K562 (cell line): Measurements from ENCODE around the gene UGT1A9. TPM values are rescaled to one million over a fixed set of nuclear protein-coding genes. Genes with fewer than 3 reads are reported as not detected.

Experiments
- ATAC-seq: fragments of 200-7000 bp; cut with Tn5 transposase; 3 replicates; pipeline ENCODE4 v1.9.1; 2020; ENCODE audit warnings: moderate library complexity
- BruUV-seq: library from RNA; stranded (reverse); fragments of 400-500 nt; replicated peaks from 2 replicates; lab custom pipeline; 2021; lab: Mats Ljungman, UMichigan
- CTCF ChIA-PET: fragments of 300-600 bp; formaldehyde crosslinking; extraction: SDS; loops from one replicate; lab custom pipeline; 2021; ENCODE audit warnings: low intra/inter-chr PET ratio; lab: Yijun Ruan, JAX
- POLR2A ChIA-PET: fragments of 300-600, 350-650 bp; sonication (Branson Sonifier 250); formaldehyde crosslinking; extraction: SDS; loops from one replicate; lab custom pipeline; 2021; ENCODE audit warnings: antibody characterized with exemption, inconsistent platforms; lab: Yijun Ruan, JAX
- DNase-seq, 4 experiments: peaks; one replicate each; pipeline versions ENCODE4 v3.0.0 to v3.0.0-alpha.2; 2011 to 2018; ENCODE audit warnings: low spot score in 3 of 4, mixed read lengths in 3 of 4; ENCODE audit errors: extremely low read depth in 1 of 4
- FAIRE-seq: peaks from 2 replicates; lab custom pipeline; 2011; peaks lifted over from hg19 to GRCh38; lab: Jason Lieb, UNC
- H2AFZ ChIP-seq: 2 replicates; pipeline ENCODE4 v1.6.0; 2011; ENCODE audit warnings: low read depth, low read length, control low read depth, inconsistent platforms
- H3K27ac ChIP-seq: fragments of 200-600 bp; 3 replicates; pipeline ENCODE4 v1.8.0; 2011; ENCODE audit warnings: low read depth, mild to moderate bottlenecking, control low read depth, inconsistent platforms, low read length, moderate library complexity, mixed read lengths; ENCODE audit errors: extremely low read depth
- H3K27me3 ChIP-seq, 2 experiments: fragments of 300-600 bp in 1 of 2; 2 replicates in 1 of 2; 3 replicates in 1 of 2; pipeline versions ENCODE4 v1.6.0 to v1.8.0; 2011; ENCODE audit warnings: inconsistent platforms in 2 of 2, low read length in 2 of 2, mild to moderate bottlenecking in 1 of 2, mixed read lengths in 1 of 2, moderate library complexity in 1 of 2; ENCODE audit not compliant: control insufficient read depth in 2 of 2, insufficient read depth in 2 of 2
- H3K36me3 ChIP-seq: fragments of 300-600 bp; 3 replicates; pipeline ENCODE4 v1.8.0; 2011; ENCODE audit warnings: mild to moderate bottlenecking, low read length, inconsistent platforms; ENCODE audit not compliant: control insufficient read depth, insufficient read depth
- H3K4me1 ChIP-seq, 2 experiments: fragments of 200-600 bp in 1 of 2; replicated peaks in 1 of 2; 2 replicates in 1 of 2; 3 replicates in 1 of 2; pipeline versions ENCODE4 v1.5.1 to v1.8.0; 2011; ENCODE audit warnings: inconsistent platforms in 2 of 2, low read length in 2 of 2, mild to moderate bottlenecking in 1 of 2, mixed read lengths in 1 of 2, moderate library complexity in 1 of 2; ENCODE audit not compliant: control insufficient read depth in 2 of 2, insufficient read depth in 2 of 2
- H3K4me2 ChIP-seq: 2 replicates; pipeline ENCODE4 v1.6.1; 2011; ENCODE audit warnings: low read length, control low read depth, inconsistent platforms, mixed read lengths; ENCODE audit not compliant: insufficient read depth
- H3K4me3 ChIP-seq: fragments of 200-600 bp; sonication (generic), shearing (Covaris generic); 2 replicates; pipeline ENCODE4 v1.5.1; 2016; ENCODE audit warnings: control low read depth, inconsistent platforms
- H3K79me2 ChIP-seq: fragments of 200-600 bp; 3 replicates; pipeline ENCODE4 v1.8.0; 2011; ENCODE audit warnings: low read length, inconsistent platforms; ENCODE audit not compliant: control insufficient read depth, insufficient read depth
- H3K9ac ChIP-seq, 2 experiments: 2 replicates each; pipeline versions ENCODE4 v1.6.0 to v1.6.1; 2011; ENCODE audit warnings: low read depth in 2 of 2, low read length in 2 of 2, control low read depth in 1 of 2, inconsistent platforms in 1 of 2, mild to moderate bottlenecking in 1 of 2, mixed read lengths in 1 of 2; ENCODE audit not compliant: insufficient read depth in 1 of 2
- H3K9me1 ChIP-seq: one replicate; pipeline ENCODE4 v1.6.0; 2011; ENCODE audit warnings: inconsistent platforms, mild to moderate bottlenecking, low read length, moderate library complexity; ENCODE audit not compliant: control insufficient read depth, insufficient read depth
- H3K9me3 ChIP-seq: replicated peaks from 2 replicates; pipeline ENCODE4 v1.5.1; 2011; ENCODE audit warnings: low read depth, low read length, inconsistent platforms; ENCODE audit not compliant: control insufficient read depth, insufficient read depth
- H4K20me1 ChIP-seq: replicated peaks from 2 replicates; pipeline ENCODE4 v1.6.1; 2011; ENCODE audit warnings: low read length, inconsistent platforms, mixed read lengths; ENCODE audit not compliant: control insufficient read depth, insufficient read depth
- ASH1L ChIP-seq: fragments of 450-650 bp; IDR thresholded peaks from 2 replicates; pipeline ENCODE4 v1.6.1; 2018; ENCODE audit warnings: borderline replicate concordance, mild to moderate bottlenecking, low read depth; ENCODE audit not compliant: partially characterized antibody
- CREB5 ChIP-seq: fragments of 250-450 bp; sonication (Bioruptor Pico); IDR thresholded peaks from 2 replicates; pipeline ENCODE4 v1.5.0; 2020; ENCODE audit warnings: mild to moderate bottlenecking
- ELF1 ChIP-seq: fragments of 200-800 bp; sonication (Bioruptor generic); IDR thresholded peaks from 2 replicates; pipeline ENCODE4 v1.6.1; 2016; ENCODE audit warnings: missing genetic modification characterization, missing compliant biosample characterization
- FOXA1 ChIP-seq: fragments of 450-650 bp; IDR thresholded peaks from 2 replicates; pipeline ENCODE4 v1.6.1; 2016; ENCODE audit warnings: mild to moderate bottlenecking, borderline replicate concordance
- GTF2E2 ChIP-seq: fragments of 200-800 bp; sonication (Bioruptor generic); IDR thresholded peaks from 2 replicates; pipeline ENCODE4 v1.6.1; 2016; ENCODE audit warnings: missing genetic modification characterization, missing compliant biosample characterization
- MCM5 ChIP-seq: fragments of 450-650 bp; IDR thresholded peaks from 2 replicates; pipeline ENCODE4 v1.6.1; 2016; ENCODE audit warnings: low read depth
- NFE2L1 ChIP-seq: fragments of 450-650 bp; IDR thresholded peaks from 2 replicates; pipeline ENCODE4 v1.6.1; 2016; ENCODE audit warnings: missing genetic modification characterization, low read depth, mild to moderate bottlenecking, missing compliant biosample characterization, moderate library complexity, borderline replicate concordance
- NKRF ChIP-seq: fragments of 450-650 bp; IDR thresholded peaks from 2 replicates; pipeline ENCODE4 v1.6.1; 2016; ENCODE audit warnings: borderline replicate concordance
- NUFIP1 ChIP-seq: fragments of 450-650 bp; IDR thresholded peaks from 2 replicates; pipeline ENCODE4 v1.6.1; 2018; ENCODE audit not compliant: partially characterized antibody
- RNF219 ChIP-seq: fragments of 250-450 bp; sonication (Bioruptor Pico); IDR thresholded peaks from 2 replicates; pipeline ENCODE4 v1.5.0; 2022; ENCODE audit warnings: mild to moderate bottlenecking
- SAFB2 ChIP-seq: fragments of 200-400 bp; formaldehyde crosslinking; IDR thresholded peaks from 2 replicates; pipeline ENCODE4 v1.6.1; 2018; ENCODE audit warnings: borderline replicate concordance, low read length, low read depth, moderate library complexity; ENCODE audit not compliant: severe bottlenecking
- STAT5A ChIP-seq: IDR thresholded peaks from 2 replicates; pipeline ENCODE4 v1.6.1; 2012; ENCODE audit warnings: low read length, inconsistent platforms, borderline replicate concordance
- ZBTB17 ChIP-seq: fragments of 450-650 bp; formaldehyde crosslinking; IDR thresholded peaks from 2 replicates; pipeline ENCODE4 v1.4.0; 2020; ENCODE audit warnings: mild to moderate bottlenecking
- ZNF124 ChIP-seq: sonication (generic); formaldehyde crosslinking; IDR thresholded peaks from 2 replicates; pipeline ENCODE4 v1.8.1; 2022; ENCODE audit warnings: missing genetic modification reagents
- WGBS: fragments of 100-300 bp; shearing (Covaris generic); methylation state at CpG from one replicate; pipeline ENCODE4 v1.1.6; 2016; ENCODE audit warnings: low coverage, mixed read lengths; ENCODE audit not compliant: insufficient coverage; ENCODE audit errors: missing lambda C conversion rate; 5-methylcytosine and 5-hydroxymethylcytosine counted together
- in situ Hi-C: fragments of 300-500 bp; cut with MboI; formaldehyde crosslinking; loops from 4 replicates; pipeline ENCODE4 v1.15.0; 2018; ENCODE audit warnings: inconsistent platforms, mixed read lengths
- intact Hi-C: fragments of 100-400 bp; cut with micrococcal nuclease; formaldehyde crosslinking; loops from 2 replicates; pipeline ENCODE4 v1.14.2; 2022
- polyA plus RNA-seq, 8 experiments: library from polyadenylated mRNA; depleted of rRNA in 4 of 8; stranded (reverse) in 5 of 8; unstranded in 3 of 8; fragments of >200 nt; fragmentation: Nextera tagmentation in 2 of 8; fragmentation: Illumina TruSeq in 1 of 8; extraction: Ambion mirVana in 2 of 8; extraction: Trizol in 1 of 8; gene quantifications; 2 replicates each; pipeline versions ENCODE4 v1.2.1 to v1.2.3, GENCODE V29; 2011 to 2014; ENCODE audit warnings: inconsistent platforms in 1 of 8, missing spikeins in 1 of 8
- total RNA-seq, 7 experiments: library from RNA; depleted of rRNA in 6 of 7; stranded (reverse); fragments of >200 nt in 6 of 7; fragmentation: Illumina TruSeq in 2 of 7; extraction: Trizol in 2 of 7; gene quantifications; 2 replicates each; pipeline versions ENCODE4 v1.2.1 to v1.2.3, GENCODE V29; 2011 to 2021; ENCODE audit warnings: low replicate concordance in 1 of 7
- TF ChIP-seq, protein P1 (sequence below): fragments of 450-650 bp; IDR thresholded peaks from one replicate; pipeline ENCODE4 v1.6.1; 2018; ENCODE audit warnings: mild to moderate bottlenecking, moderate library complexity; ENCODE audit not compliant: partially characterized antibody

UGT1A9 gene
- total and polyA plus RNA-seq, 9 of the 15 experiments (the other 6 are each of a cell fraction or from before 2014, with no cell fraction given), result 0.09 TPM; not detected in 8

- peaks cover 0 to 7% of the 10 kb centered on the region in 2 experiments; a peak in 1 of 5 replicates for H3K27me3 ChIP-seq
- H3K4me1 ChIP-seq, result no peaks in the 10 kb centered on the region
- no peaks in the 10 kb centered on the region for H3K9me3 ChIP-seq
- no peak overlapping the region for H3K4me2 ChIP-seq
- no peaks in the 10 kb centered on the region for H3K36me3 ChIP-seq
- H3K27ac ChIP-seq, result no peak overlapping the region
- H3K9ac ChIP-seq, result no peak overlapping the region
- FAIRE-seq (no peak), ATAC-seq (no peak)
- no peak overlapping the region for H3K4me3 ChIP-seq
- 4% methylated on average over 9 of the region's 10 CpGs for WGBS
- CTCF ChIA-PET, result no interaction called here
- TF ChIP-seq MCM5 (no peak), GTF2E2 (tag) (no peak), NUFIP1 (no peak), ASH1L (no peak), CREB5 (CRISPR knock-in tag) (no peak), SAFB2 (no peak), ZNF124 (CRISPR knock-in tag) (no peak), RNF219 (CRISPR knock-in tag) (no peak), NFE2L1 (tag) (no peak), STAT5A (no peak), FOXA1 (no peak), ELF1 (tag) (no peak), NKRF (no peak), ZBTB17 (CRISPR knock-in tag) (no peak)
- TF ChIP-seq, protein P1, sequence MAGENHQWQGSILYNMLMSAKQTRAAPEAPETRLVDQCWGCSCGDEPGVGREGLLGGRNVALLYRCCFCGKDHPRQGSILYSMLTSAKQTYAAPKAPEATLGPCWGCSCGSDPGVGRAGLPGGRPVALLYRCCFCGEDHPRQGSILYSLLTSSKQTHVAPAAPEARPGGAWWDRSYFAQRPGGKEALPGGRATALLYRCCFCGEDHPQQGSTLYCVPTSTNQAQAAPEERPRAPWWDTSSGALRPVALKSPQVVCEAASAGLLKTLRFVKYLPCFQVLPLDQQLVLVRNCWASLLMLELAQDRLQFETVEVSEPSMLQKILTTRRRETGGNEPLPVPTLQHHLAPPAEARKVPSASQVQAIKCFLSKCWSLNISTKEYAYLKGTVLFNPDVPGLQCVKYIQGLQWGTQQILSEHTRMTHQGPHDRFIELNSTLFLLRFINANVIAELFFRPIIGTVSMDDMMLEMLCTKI, result no peak
- TF ChIP-seq, all 486 proteins: peak for 0
- BruUV-seq, result no TSS peak
- Histone ChIP-seq H3K79me2 (no peaks in the 10 kb centered on the region), H2AFZ (no peak overlapping the region), H4K20me1 (no peaks in the 10 kb centered on the region), H3K9me1 (no peaks in the 10 kb centered on the region)
- DNase-seq, result no peak
- intact Hi-C loops (no loop called here), in situ Hi-C loops (no loop called here)
- POLR2A ChIA-PET, result no interaction called here
Measured at GRCh38 chr2:233656443-233656842, 15.3 kb upstream of the UGT1A9 start.
